Gastroesophageal sphincter (tissue), 4 donors: Measurements from ENCODE around the gene NISCH. TPM values are rescaled to one million over a fixed set of nuclear protein-coding genes. Genes with fewer than 3 reads are reported as not detected.

ENCODE experiments used
- ATAC-seq: fragments of 150-250 bp; one replicate; pipeline ENCODE4 v1.9.1; 2016; ENCODE audit warnings: mild to moderate bottlenecking, moderate library complexity
- H3K27ac ChIP-seq, 4 donors: fragments of 200-600 bp; sonication (generic) in 3 of 4; 1 replicate in 3 of 4; 2 replicates in 1 of 4; pipeline ENCODE4 v1.5.1; 2016 to 2019
- H3K27me3 ChIP-seq: fragments of 200-600 bp; sonication (generic); one replicate; pipeline ENCODE4 v1.5.1; 2019
- H3K36me3 ChIP-seq, 2 donors: fragments of 200-600 bp; sonication (generic); one replicate each; pipeline ENCODE4 v1.5.1; 2019; ENCODE audit warnings: control low read depth in 1 of 2
- H3K4me1 ChIP-seq, 3 donors: fragments of 200-600 bp; sonication (generic); 1 replicate in 2 of 3; 2 replicates in 1 of 3; pipeline ENCODE4 v1.5.1; 2016 to 2019; ENCODE audit warnings: control low read depth in 2 of 3
- H3K4me3 ChIP-seq, 2 donors: fragments of 200-600 bp; sonication (generic); one replicate each; pipeline ENCODE4 v1.5.1; 2019; ENCODE audit warnings: mild to moderate bottlenecking in 1 of 2, moderate library complexity in 1 of 2
- H3K9me3 ChIP-seq, 3 donors: fragments of 200-600 bp; sonication (generic); one replicate each; pipeline ENCODE4 v1.5.1; 2017 to 2019; ENCODE audit warnings: control low read depth in 2 of 3
- CTCF ChIP-seq, 4 experiments: fragments of 200-600 bp in 2 of 4; fragments of 450-650 bp in 2 of 4; sonication (generic) in 1 of 4; IDR thresholded peaks; one replicate each; pipeline ENCODE4 v1.5.1; 2017 to 2019; ENCODE audit warnings: antibody characterized with exemption in 4 of 4, mild to moderate bottlenecking in 2 of 4, moderate library complexity in 2 of 4
- EP300 ChIP-seq: sonication (generic); formaldehyde crosslinking; IDR thresholded peaks from one replicate; pipeline ENCODE4 v1.6.1; 2017; ENCODE audit warnings: antibody characterized with exemption, mild to moderate bottlenecking
- POLR2A ChIP-seq, 2 donors: fragments of 450-650 bp; IDR thresholded peaks; one replicate each; pipeline ENCODE4 v1.6.1; 2017; ENCODE audit warnings: antibody characterized with exemption in 2 of 2, mild to moderate bottlenecking in 2 of 2, moderate library complexity in 1 of 2
- POLR2AphosphoS5 ChIP-seq: sonication (generic); formaldehyde crosslinking; IDR thresholded peaks from one replicate; pipeline ENCODE4 v1.6.1; 2017; ENCODE audit warnings: antibody characterized with exemption
- WGBS, 2 donors: methylation state at CpG; one replicate each; pipeline ENCODE4 v1.1.5; 2018; ENCODE audit warnings: low coverage in 1 of 2; 5-methylcytosine and 5-hydroxymethylcytosine counted together
- total RNA-seq, 4 donors: library from RNA; depleted of rRNA; stranded (reverse); fragments of >200 nt; gene quantifications; one replicate each; pipeline ENCODE4 v1.1.0, GENCODE V29; 2016

Gene NISCH
- total RNA-seq, 4 donors from 2014 or later: 56.7 to 95.9 (median 78.9) TPM

- WGBS, 2 donors: 20 to 79% methylated on average over 1 to 2 of the region's 2 CpGs
- H3K27ac ChIP-seq: no peak overlapping the region
- TF ChIP-seq POLR2AphosphoS5 (no peak), EP300 (no peak), POLR2A (IDR thresholded peaks at IDR 0.05) (no peak), CTCF (IDR thresholded peaks at IDR 0.05) (no peak)
Measured at GRCh38 chr3:52541050-52541449, 85.6 kb downstream of the NISCH start.

More at GRCh38 chr3:52541050-52541449, 85.6 kb downstream of the NISCH start:
- Histone ChIP-seq H3K27me3 (no peaks in the 10 kb centered on the region), H3K4me3 (no peak overlapping the region), H3K36me3 (peaks cover 0 to 39% of the 10 kb centered on the region in 2 donors), H3K4me1 (peaks cover 0 to 51% (median 12%) of the 10 kb centered on the region in 3 donors), H3K9me3 (no peaks in the 10 kb centered on the region)
- ATAC-seq: no peak

Other genes starting within 250 kb of the NISCH start
- gene TLR9, start 230.0 kb upstream of the NISCH start, total RNA-seq: not detected
- 10 to 100 TPM; 46.8 to 79.5 (median 69.2) TPM for gene TWF2, start 216.4 kb upstream of the NISCH start, total RNA-seq
- 10 to 100 TPM; 20.3 to 36.6 (median 29.9) TPM for gene PPM1M, start 209.8 kb upstream of the NISCH start, total RNA-seq
- 10 to 100 TPM; 63.7 to 92.0 (median 86.7) TPM for gene WDR82, start 177.0 kb upstream of the NISCH start, total RNA-seq
- gene GLYCTK, start 167.8 kb upstream of the NISCH start, total RNA-seq: 1 to 10 TPM; 2.6 to 7.7 (median 3.1) TPM
- gene DNAH1, start 139.3 kb upstream of the NISCH start, total RNA-seq: 1 to 10 TPM; 3.2 to 8.1 (median 6.2) TPM
- 10 to 100 TPM; 72.4 to 81.0 (median 75.9) TPM for gene BAP1, start 45.6 kb upstream of the NISCH start, total RNA-seq
- gene PHF7, start 44.9 kb upstream of the NISCH start, total RNA-seq: 10 to 100 TPM in 2 of 4 donors, 1 to 10 TPM in 2; 7.1 to 16.8 (median 10.7) TPM
- gene SEMA3G, start 10.5 kb upstream of the NISCH start, total RNA-seq: 10 to 100 TPM in 2 of 4 donors, 1 to 10 TPM in 2; 6.7 to 33.9 (median 20.3) TPM
- gene TNNC1, start 1.6 kb upstream of the NISCH start, total RNA-seq: 1 to 10 TPM in 3 of 4 donors, not detected in 1; 1.9 to 4.6 (median 2.4) TPM
- 100 to 1,000 TPM in 2 of 4 donors, 10 to 100 TPM in 2; 76.2 to 167 (median 95.8) TPM for gene STAB1, start 39.7 kb downstream of the NISCH start, total RNA-seq
- gene NT5DC2, start 78.3 kb downstream of the NISCH start, total RNA-seq: 10 to 100 TPM; 21.7 to 69.5 (median 34.7) TPM
- gene UQCC5, start 81.0 kb downstream of the NISCH start, total RNA-seq: 10 to 100 TPM in 2 of 4 donors, 1 to 10 TPM in 2; 1.9 to 47.5 (median 18.7) TPM
- 100 to 1,000 TPM in 1 of 4 donors, 10 to 100 TPM in 3; 73.9 to 105 (median 98.4) TPM for gene PBRM1, start 230.3 kb downstream of the NISCH start, total RNA-seq
- gene GNL3, start 230.4 kb downstream of the NISCH start, total RNA-seq: 10 to 100 TPM; 36.4 to 83.7 (median 51.7) TPM